NB4 (cell line): Measurements from ENCODE around the gene IP6K2.

Source experiments
- DNase-seq: peaks from one replicate; pipeline ENCODE4 v3.0.0; 2010; ENCODE audit warnings: low read depth
- H3K4me3 ChIP-seq: one replicate; pipeline ENCODE4 v1.5.1; 2011; ENCODE audit warnings: mild to moderate bottlenecking, low read depth, low read length, moderate library complexity
- MYC ChIP-seq: IDR thresholded peaks from 2 replicates; pipeline ENCODE4 v1.6.1; 2011; ENCODE audit warnings: low read depth, low read length
- POLR2A ChIP-seq: IDR thresholded peaks from 2 replicates; pipeline ENCODE4 v1.6.1; 2011; ENCODE audit warnings: mild to moderate bottlenecking; ENCODE audit not compliant: insufficient read length; ENCODE audit errors: extremely low read depth
- TF ChIP-seq, protein P1 (sequence below): IDR thresholded peaks from one replicate; pipeline ENCODE4 v1.5.1; 2012; ENCODE audit warnings: low read depth, low read length
- TF ChIP-seq, protein P2 (sequence below): IDR thresholded peaks from 2 replicates; pipeline ENCODE4 v1.6.1; 2011; ENCODE audit warnings: low read depth, low read length

IP6K2 gene

DNA sequence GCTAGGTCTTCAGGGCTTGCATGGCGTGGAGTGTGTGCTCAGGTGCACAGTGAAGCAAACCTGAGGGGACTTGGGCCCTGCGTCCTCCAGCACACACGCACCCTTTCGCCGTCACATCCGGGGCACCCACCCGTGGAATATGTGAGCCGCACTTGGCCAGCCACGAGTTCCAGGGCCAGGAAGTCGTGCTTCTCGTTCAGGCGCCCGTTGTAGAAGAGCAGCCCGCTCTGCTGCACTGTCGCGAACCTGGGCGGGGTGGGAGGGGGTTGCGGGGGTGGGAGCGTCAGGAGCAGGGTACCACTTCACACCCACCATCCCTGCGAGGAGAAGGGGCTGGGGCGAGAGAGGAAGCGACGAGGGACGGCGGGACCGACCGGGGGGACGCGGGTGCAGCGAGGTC is 61.4 kb downstream of the IP6K2 start:
- no peak for TF ChIP-seq MYC
- TF ChIP-seq, protein P1, sequence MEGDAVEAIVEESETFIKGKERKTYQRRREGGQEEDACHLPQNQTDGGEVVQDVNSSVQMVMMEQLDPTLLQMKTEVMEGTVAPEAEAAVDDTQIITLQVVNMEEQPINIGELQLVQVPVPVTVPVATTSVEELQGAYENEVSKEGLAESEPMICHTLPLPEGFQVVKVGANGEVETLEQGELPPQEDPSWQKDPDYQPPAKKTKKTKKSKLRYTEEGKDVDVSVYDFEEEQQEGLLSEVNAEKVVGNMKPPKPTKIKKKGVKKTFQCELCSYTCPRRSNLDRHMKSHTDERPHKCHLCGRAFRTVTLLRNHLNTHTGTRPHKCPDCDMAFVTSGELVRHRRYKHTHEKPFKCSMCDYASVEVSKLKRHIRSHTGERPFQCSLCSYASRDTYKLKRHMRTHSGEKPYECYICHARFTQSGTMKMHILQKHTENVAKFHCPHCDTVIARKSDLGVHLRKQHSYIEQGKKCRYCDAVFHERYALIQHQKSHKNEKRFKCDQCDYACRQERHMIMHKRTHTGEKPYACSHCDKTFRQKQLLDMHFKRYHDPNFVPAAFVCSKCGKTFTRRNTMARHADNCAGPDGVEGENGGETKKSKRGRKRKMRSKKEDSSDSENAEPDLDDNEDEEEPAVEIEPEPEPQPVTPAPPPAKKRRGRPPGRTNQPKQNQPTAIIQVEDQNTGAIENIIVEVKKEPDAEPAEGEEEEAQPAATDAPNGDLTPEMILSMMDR, result no peak
- H3K4me3 ChIP-seq, result no peak overlapping the region
- no peak for DNase-seq

DNA sequence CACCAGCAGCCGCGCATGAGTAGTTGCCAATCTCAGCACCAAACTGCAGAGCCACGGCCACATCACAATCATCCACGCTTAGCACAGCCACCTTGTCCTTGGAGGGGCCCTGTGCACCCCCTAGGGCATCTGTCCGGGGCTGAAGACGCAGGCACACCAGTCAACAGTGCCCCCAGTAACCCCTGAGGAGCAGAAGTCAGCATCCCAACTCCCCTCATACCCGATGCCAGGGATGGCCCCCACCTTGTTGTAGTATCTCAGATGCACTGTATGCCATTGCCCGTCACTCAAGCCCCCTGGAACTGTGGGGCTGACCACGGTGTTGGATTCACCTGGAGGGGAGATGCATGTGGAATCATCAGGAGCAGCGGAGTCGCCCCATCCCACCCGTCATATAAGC is 62.0 kb downstream of the IP6K2 start:
- DNase-seq, result no peak
- no peak overlapping the region for H3K4me3 ChIP-seq
- TF ChIP-seq, protein P2, sequence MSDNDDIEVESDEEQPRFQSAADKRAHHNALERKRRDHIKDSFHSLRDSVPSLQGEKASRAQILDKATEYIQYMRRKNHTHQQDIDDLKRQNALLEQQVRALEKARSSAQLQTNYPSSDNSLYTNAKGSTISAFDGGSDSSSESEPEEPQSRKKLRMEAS, result no peak
- TF ChIP-seq, protein P1, result no peak
- no peak for TF ChIP-seq POLR2A
- TF ChIP-seq MYC, result no peak

DNA sequence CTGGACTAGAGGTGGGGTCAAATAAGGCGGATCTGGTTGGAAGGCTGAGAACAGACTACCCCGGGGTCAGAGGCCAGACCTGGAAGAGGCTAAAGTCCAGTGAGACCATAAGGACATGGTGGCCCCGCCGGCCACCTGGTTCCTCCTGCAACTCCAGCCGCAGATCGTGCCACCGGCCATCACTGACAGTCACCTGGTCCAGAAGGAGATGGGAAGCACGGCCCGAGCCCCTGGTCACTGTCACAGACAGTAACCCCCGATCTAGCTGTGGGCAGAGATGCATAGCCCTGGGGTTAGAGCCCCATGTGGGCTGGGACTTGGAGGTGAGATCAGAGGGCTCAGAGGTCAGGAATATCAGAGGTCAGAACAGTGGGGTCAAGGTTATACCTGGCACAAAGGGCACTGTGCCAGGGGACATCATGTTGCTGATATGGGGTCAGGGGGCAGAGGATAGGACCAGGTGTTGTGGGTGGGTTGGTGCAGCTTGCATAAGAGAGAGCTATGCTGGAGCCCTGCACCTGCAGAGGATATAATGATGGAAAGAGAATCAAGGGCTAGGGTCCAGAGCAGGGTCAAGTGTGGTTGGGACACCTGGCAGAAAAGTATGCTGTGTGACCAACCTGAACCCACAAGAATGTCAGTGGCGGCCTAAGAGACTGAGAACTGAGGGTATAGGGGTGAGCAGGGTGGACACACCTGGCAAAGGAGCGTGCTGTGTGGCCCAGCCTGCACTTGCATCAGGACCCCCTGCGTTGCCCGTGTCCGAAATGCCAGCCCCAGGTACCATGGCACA is 63.9 kb downstream of the IP6K2 start:
- TF ChIP-seq MYC, result no peak
- TF ChIP-seq, protein P1, result no peak
- TF ChIP-seq, protein P2, result no peak
- TF ChIP-seq POLR2A, result no peak
- H3K4me3 ChIP-seq, result no peak overlapping the region
- no peak for DNase-seq

DNA sequence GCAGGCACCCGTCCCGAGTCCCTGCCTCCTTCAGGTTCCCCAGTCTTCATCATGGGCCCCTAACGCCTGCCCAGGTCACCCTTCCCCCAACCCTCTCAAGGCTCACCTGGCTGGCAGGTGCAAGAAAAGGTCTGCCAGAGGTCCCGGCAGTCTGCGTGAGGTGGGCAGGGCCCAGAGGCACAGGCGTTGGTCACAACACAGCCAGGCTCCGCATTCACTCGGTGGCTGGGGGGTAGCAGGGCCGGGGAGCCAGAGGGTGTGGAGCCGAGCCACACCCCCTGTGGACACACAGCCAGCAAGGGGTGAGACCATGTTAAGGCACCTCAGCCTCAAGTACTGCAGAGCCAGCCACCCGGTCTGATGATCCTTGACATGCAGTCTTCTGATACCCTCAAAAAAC is 65.2 kb downstream of the IP6K2 start:
- TF ChIP-seq POLR2A, result no peak
- no peak for TF ChIP-seq MYC
- TF ChIP-seq, protein P2, result no peak
- TF ChIP-seq, protein P1, result no peak
- no peak overlapping the region for H3K4me3 ChIP-seq
- no peak for DNase-seq

DNA sequence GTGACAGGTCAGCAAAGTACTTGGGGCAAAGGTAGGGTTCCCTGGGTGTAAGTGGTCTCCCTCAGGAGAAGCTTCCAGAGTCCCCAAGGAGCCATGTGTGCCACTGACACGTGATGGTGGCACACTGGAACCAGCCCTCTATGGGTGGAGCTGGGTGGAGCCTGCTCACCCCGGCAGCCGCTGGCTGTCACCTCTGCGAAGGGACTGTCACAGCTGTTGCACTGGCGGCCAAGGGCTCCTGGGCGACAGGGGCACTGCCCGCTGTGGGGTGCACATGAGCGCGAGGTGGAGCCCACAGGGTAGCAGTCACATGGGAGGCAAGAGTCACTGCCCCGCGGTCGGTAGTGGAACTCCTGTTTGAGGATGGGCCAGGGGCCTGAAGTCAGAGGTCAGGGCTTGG is 66.3 kb downstream of the IP6K2 start:
- DNase-seq, result no peak
- TF ChIP-seq MYC (no peak), POLR2A (no peak)
- TF ChIP-seq, protein P1, result no peak
- TF ChIP-seq, protein P2, result no peak

More for the DNA sequence above, 66.3 kb downstream of the IP6K2 start:
- no peak overlapping the region for H3K4me3 ChIP-seq
